Measurements from ENCODE around the gene ID1.
A peak's percentile ranks its signal among the peaks of the same experiment; 100 is the strongest.
"Not testable (repeated sequence)": the region's sequence is repeated elsewhere in the genome, so short reads cannot be mapped to it uniquely, and the experiment has no call there.

ID1 gene

GRCh38 chr20:31602779-31603441 is 2.2 kb upstream of the ID1 start:
- DNase-seq, result peak in 4 of 5 experiments; percentile 10 to 95 (median 38)

GRCh38 chr20:31603822-31604566 is 1.1 kb upstream of the ID1 start:
- DNase-seq, result peak; percentile 50 to 82 (median 75)

- no peak for DNase-seq
Observed at GRCh38 chr20:31604567-31605030, 490 bp upstream of the ID1 start.

GRCh38 chr20:31605902-31606803 is 1.1 kb downstream of the ID1 start:
- no peak for DNase-seq

- DNase-seq, result no peak
Observed at GRCh38 chr20:31606804-31607639, 1.9 kb downstream of the ID1 start.

GRCh38 chr20:31607640-31608250 is 2.7 kb downstream of the ID1 start:
- DNase-seq, result no peak

- DNase-seq, result no peak
Observed at GRCh38 chr20:31608251-31608945, 3.3 kb downstream of the ID1 start.

GRCh38 chr20:31612271-31612640 is 7.2 kb downstream of the ID1 start:
- DNase-seq, result not testable (repeated sequence)

- no peak for DNase-seq
Observed at GRCh38 chr20:31615416-31615815, 10.3 kb downstream of the ID1 start.

GRCh38 chr20:31617432-31618104 is 12.5 kb downstream of the ID1 start:
- DNase-seq, result no peak

- DNase-seq, result no peak
Observed at GRCh38 chr20:31620246-31620645, 15.2 kb downstream of the ID1 start.

GRCh38 chr20:31623123-31623505 is 18.0 kb downstream of the ID1 start:
- DNase-seq, result not testable (repeated sequence)

- not testable (repeated sequence) for DNase-seq
Observed at GRCh38 chr20:31626534-31626933, 21.4 kb downstream of the ID1 start.

- DNase-seq, result not testable (repeated sequence)
Observed at GRCh38 chr20:31628057-31628456, 23.0 kb downstream of the ID1 start.

GRCh38 chr20:31630187-31630790 is 25.2 kb downstream of the ID1 start:
- no peak for DNase-seq

GRCh38 chr20:31632548-31633338 is 27.7 kb downstream of the ID1 start:
- no peak for DNase-seq

GRCh38 chr20:31633339-31633914 is 28.3 kb downstream of the ID1 start:
- DNase-seq, result no peak

- DNase-seq, result no peak
Observed at GRCh38 chr20:31637660-31638059, 32.6 kb downstream of the ID1 start, which contains the start of gene COX4I2. Gene COX4I2, plus strand, starts transcription at chr20:31637912. Its CDS starts 1,106 bp downstream, at chr20:31639018.

GRCh38 chr20:31638317-31638716 is 33.2 kb downstream of the ID1 start:
- no peak for DNase-seq

Data from T-helper 2 cell (primary cell).